GM18867 (cell line): ENCODE results near the gene HOXA2.

Source experiments
- ATAC-seq: cut with Tn5 transposase; IDR thresholded peaks from one replicate; pipeline ENCODE4 v1.9.1; 2021; ENCODE audit warnings: mild to moderate bottlenecking, moderate library complexity; ENCODE audit not compliant: unreplicated experiment

HOXA2 gene

DNA sequence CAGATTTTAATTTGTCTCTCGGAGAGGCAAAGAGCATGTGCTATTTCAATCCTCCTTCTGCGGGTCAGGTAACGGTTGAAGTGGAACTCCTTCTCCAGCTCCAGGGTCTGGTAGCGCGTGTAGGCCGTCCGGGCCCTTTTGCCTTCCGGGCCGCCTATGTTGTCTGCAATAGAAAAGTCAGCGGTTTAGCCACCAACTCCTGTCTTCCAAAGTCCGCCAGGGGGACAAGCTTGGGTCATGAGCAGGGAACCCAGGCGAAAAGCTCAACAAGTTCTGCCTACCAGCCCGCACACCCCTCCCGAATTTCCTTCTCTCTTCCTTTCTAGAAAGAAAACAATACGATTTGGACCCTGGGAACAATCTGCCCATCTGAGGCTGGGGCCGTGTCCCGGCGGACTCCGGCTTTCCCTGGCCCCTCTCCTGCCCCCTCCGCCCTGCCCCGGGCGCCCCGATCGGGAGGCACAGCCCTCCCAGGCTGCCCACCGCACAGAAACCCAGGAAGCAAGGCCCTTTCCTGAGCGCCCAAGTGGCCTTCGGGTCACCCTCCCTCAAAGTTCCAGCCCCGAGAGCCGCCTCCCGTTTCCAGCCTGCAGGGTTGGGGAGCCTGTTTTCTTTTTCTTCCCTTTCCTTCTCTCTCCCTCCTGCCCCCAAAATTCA is 39.6 kb upstream of the HOXA2 start:
- ATAC-seq = no peak

DNA sequence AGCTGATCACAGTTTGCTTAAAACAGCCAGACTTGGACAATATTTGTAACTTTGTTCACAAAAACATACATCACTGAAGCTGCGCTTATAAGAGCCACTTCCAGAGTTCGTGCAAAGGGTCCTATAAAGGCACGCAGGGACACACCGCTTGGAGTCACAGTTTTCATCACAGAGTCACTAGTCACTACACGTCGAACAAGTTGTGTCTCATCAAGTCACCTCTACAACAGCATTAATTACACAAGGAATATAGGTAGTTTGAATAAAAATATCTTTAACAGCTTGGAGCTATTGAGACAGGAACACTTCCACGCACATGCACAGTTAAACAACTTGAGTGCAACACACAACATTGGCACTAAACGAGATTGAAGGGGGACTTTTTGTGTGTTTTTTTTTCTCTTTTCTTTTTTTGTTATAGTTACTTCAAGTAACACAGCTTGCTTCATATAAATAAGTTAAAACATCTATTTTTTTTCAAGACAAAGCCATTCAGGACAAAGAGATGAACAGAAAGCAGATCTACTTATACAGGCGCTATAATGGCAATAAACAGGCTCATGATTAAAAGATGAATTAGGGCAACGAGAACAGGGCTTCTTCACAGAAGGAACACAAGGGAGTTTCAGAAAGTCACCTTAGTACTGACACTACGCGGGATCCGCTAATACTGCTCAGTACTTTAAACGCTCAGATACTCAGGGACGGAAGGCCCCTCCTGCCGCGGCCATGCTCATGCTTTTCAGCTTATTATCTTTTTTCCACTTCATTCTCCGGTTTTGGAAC is 38.8 kb upstream of the HOXA2 start:
- no peak for ATAC-seq

DNA sequence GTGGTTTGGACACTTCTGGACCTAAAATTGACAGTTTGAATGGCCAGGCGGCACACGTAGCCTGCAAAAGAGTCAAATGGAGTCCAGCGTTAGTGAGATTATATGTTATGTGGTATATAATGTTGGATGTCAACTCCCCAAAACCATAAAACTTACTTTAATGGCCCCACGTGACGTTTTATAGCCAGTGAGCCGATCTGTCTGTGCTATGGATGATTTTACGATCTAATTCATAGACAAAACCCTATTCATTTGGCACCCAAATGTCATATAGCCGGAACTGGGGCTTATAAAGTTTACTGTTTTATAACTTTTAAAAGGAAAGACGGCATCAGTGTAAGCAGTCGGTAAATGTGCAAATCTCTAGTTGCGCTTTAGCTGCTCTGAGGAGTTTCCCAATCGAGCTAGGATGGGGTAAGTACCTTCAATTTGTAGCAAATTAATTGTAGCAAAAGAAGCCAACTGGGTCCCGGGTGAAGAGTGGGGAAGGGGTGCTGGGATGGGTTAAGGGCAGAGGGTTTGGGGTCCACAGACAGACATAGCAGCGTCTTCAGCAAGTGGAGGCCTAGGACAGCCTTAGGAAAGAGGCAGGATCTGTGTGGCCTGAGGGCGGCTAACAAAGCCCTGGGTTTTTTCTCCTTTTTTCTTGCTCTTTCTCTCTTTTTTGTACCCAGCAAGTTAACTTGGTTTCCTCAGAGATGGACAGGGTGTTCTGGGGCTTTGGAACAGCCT is 37.8 kb upstream of the HOXA2 start:
- ATAC-seq = no peak

DNA sequence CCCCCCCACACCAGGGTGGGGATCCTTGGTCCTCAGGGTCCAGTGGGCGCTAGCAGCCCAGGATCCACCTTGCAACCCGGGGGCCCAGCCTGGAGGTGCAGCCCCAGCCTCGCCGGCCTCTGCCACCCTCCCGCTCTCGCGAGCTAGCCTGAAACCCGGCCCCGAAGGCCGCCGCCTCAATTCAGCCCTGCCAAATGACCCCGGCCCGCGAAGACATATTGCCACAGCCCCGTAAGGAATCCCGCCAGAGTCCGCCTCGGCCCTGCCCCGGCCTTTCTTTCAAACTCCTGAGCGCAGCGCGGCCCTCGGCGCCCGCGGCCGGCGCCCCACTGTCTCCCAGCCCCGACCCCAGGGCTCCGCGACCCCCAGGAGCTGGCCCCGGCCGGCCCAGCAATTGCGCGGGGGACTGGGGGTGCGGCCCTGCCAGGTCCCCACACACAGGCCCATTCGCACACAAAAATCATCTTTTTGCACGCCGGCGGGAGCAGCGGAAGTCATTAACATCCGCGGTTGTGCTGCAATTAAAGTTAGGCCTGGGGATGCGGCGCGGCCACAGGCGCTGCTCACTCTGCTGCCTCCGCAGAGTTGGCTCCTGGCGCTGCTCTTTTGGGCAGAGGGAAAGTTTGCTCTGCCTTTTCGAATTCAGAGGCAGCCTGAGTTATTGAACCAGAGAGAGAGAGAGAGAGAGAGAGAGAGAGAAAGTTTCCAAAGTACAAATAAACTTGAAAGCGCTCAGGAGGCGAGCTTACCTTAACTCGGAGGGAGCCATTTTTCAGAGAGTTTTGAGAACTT is 37.0 kb upstream of the HOXA2 start:
- ATAC-seq = no peak

DNA sequence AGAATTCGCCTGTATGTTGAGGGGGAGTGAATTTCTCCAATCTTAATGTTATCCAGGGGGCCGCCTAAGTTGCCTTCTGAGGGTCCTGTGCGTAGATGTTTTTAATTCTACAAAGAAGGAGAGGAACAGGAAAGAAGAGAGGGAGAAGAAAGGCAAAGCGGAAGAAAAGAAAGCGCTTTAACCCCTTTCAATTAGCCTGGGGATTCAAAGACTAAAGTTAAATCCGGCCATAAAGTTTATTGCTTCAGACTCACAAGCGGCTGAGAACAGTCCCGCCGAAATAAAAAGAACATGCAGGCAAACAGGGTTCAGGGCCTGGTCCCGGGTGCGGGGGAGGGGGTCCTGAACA is 36.5 kb upstream of the HOXA2 start:
- no peak for ATAC-seq

DNA sequence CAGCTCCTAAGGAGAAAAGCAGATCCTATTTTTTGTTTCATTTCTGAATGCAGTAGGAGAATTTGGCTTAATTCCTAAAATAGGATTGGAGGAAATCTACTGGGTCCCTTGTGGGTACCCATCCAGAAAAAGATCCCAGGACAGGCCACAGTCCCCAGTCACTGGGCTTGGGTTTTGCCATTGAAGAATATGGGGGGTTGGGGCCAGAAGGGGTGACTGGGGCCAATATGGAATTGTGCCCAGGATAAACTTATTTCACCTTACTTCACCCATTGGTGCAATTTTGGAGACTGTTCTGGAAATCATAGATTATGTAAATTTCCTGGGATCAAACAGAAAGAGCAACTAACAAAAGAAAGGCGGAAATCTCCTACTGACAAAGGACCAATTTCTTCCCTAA is 36.0 kb upstream of the HOXA2 start:
- ATAC-seq = no peak

DNA sequence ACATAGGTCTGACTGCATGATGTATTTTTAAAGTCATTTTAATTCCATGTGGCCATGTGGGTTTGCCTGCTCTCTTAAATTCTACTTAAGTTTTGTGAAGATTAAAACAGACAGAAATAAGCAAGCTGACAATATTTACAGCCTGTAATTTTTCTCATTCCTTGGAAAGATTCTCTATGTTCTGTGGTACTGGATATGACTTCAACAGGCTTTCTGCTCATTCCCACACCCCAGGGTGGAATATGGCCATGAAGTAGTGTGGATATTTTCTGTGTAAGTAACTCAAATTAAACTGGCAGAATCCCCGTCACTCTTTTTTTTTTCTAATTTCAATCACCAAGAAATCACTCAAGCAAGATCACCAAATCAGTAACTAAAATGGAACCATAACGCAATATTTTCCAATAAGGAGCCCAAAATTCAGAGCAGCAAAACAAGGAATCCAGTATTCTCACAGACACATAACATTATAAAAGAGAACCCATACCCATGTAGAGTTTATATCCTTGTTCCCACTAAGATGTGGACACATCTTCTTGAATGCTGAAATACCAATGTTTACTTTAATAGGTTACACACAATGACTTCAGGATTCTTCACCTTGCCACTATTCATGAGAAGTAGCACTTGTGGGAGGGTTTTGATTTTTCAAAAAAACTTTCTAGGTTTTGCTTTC is 35.3 kb upstream of the HOXA2 start:
- ATAC-seq = no peak

DNA sequence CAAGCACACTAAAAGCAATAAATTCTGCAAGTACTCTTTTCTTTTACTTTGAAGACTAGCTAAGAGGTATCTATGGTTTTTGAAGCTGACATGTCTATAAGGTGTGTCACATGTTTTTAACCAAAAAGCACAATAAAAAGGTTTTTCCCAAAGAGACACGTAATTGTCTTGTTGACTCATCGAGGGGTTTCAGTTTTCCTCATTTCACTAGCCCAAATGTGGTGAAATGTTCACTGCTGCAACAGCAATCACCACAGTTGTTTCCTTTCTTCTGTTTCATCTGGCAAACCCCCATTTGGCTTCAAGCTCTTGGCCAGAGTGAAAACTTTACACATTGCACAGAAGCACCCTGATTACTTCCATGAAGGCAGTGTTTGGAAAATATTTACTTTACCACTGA is 31.9 kb upstream of the HOXA2 start:
- no peak for ATAC-seq

DNA sequence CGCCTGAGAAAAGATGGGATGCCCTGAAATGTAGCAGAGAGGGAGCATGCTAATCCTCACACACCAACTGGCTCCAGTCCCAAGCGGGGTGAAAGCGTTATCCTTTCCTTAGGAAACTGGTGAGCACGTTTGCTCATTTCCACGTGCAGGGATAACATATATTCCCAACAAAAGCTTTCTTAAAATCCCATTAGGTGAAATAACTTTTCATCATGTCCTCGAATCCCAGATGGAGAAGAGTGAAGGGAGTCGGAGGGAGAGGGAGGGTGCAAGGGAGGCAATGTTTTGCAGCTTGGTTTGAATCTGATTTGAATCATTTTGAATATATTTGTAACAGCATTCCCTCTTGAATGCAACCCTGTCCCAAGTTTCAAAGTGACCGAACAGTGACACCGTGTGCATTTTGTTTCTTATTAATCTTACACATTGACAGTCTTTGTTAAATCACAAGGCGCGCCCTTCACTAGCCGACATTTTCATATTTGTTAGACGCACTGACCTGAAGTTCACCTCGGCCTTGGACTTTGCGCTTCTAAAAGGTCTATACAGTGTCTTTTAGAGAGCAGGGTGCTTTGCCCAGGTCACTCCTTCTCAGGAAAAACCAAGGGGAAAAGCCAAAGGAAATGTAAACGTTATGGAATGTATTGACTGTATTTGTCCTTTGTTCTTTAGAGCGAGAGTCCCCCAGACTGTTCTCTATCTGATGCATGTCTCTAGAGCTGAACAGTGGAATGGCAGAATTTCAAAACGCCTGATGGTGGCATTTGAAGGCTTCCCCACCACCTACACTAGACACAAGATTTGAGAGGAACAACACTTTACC is 31.1 kb upstream of the HOXA2 start:
- ATAC-seq = no peak

DNA sequence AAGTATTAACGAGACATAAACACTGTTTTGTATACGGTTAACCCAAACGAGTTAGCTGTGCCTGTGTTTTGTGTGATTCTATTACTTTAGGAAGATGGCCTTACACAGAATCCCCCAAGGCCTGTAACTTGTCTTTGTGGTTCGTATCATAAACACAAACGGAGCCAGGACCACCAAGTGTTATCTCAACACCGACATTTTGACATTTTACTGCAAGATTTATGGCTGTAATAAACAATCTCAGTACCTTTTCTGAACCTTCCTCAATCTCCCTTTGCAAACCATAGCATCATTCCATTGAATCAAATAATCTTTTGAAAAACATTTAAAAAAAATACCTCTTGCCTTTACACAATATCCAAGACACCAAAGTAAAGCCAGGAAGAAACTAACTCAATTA is 30.5 kb upstream of the HOXA2 start:
- ATAC-seq = no peak

DNA sequence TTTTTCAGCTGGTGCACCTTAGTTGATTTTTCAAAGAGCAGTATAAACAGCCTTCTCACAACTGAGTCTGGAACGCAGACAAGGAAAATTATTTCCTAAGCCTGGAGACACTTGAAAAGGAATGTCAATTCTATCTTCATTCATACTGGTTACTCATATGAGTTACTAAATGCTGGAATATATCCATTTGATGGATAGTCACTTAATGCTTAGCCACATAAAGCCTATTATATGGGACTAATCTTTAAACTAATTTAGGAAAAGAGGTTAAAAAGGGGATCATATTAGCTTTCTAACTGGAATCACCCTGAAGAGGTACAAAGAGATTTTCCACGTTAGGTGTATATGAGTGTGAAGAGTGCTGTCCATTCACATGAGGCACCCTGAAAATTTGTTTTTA is 29.7 kb upstream of the HOXA2 start:
- no peak for ATAC-seq

DNA sequence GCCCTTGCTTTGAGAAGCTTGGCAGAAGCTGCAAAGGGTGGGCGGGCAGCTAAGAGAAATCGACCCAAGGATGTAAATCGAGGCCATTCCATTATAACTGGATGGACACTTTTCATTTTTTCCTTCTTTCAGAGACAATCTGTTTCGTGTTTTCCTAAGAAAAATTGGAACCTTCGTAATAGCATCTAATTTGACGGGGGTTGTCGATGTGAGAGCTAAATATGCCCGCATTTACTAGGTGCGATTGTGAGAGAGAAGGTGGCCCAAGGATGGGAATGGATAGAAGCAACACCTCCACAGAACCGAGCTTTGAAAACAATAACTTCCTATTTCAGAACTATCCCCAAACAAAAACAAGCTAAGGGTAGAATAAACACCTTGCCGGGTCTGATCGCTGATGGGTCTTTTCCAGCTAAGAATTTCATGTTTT is 28.9 kb upstream of the HOXA2 start:
- ATAC-seq = no peak

DNA sequence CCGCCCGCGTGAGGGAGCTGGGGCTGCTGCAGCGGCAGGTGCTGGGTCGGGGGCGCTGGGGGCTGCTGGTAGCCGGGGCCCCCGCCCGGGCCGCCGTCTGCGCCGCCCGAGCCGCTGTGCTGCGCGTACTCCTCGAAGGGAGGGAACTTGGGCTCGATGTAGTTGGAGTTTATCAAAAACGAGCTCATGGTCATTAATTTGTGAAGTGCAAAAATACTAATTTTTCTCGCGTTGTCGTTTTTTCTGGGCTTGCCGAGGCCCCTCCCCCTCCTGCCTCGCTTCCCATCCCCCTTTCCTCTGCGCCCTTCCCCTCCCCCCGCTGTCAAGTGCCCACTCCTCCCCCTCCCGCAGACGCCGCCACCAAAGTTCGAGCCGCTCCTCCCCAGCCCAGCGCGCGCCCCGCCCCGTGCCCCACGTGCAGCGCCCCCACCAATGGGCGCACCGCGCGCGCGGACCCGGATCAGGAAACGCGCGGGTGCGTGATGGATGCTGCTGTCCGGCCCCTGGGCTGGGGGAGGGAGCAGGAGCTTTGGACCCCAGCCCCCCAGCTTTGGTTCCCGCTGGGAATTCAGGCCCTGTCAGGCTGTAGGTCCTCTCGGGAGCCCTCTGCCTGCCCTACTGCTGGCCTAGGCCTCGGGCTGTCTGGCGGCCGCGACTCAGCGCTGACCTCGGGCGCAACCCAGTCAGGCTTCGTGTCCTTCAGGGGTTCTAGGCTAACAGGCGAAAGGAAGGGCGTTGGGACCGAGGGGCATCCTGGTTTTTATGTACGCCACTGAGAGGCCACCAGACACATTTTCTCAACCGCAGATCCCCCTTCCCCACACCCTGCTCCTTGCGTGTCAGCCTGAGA is 28.3 kb upstream of the HOXA2 start, which contains the start of gene HOXA4:
Gene HOXA4, minus strand, starts transcription at position 218 of the 850 bp plus-strand sequence. Its CDS starts 24 bp downstream, at position 194.
- ATAC-seq = no peak

DNA sequence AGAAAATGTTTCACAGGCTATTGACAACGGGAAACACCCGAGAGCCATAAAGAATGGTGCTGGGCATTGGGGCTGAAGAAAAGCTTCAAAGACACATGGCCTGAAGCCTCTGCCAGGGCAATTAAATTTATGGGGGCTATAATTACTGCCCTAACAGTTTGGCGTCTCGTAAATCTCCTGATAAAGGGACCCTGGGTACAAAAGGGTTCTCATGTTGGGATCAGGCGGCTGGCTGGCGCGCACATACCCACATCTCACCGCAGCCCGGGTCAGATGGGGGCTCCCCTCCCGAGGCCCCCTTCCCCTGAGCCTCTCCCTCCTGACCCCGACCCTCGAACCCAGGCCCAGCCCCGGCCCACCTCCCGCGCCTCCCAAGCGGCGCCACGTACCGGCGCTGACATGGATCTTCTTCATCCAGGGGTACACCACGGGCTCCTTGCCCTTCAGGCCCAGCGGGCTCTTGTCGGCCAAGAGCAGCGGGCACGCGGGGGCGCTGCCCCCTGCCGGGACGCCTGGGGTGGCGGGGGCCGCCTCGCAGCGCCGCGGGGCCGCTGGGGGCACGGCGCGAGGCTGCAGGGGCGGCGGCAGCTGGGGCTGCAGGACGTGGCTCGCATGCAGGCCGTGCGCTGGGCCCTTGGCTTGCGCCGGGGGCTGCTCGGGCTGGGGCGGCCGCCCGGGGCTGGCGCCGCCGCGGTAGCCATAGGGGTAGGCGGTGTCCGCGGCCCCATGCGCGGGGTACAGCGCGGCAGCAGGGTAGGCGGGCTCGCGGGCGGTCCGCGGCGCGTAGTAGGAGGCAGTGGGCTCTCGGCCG is 27.5 kb upstream of the HOXA2 start:
- no peak for ATAC-seq

DNA sequence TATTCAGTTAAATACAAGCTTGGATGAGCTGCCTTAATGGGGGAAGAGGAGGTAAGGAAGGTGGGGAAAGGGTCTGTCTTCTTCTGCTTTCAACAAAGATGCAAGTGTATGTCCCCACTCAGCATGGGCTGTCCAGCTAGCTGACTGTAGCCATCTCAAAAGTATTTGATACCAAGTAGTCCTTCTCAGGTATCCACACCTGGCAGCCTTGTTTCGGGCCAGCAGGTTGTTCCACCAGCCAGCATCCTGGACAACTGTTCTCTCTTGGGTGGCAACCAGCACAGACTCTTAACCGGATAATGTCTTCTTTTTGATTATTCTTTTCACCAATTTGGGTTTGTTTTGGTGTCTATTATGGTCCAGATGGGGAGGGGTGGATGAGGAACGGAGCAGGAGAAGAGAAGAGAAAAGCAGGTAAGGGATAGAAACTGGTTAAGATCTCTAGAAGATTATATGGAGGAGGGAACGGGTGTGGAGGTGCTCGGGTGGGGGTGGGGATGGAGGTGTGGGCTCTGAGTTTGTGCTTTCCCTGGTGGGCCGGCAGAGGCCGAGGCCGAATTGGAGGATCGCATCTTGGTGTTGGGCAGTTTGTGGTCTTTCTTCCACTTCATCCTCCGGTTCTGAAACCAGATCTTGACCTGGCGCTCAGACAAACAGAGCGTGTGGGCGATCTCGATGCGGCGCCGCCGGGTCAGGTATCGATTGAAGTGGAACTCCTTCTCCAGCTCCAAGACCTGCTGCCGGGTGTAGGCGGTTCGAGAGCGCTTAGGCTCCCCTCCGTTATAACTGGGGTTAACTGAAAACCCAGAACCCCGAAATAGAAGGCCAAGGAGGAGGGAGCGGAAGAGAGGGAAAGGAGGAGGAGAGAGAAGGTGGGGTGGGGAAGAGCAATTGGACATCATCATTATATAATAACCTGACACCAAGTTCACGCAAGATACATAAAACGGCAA is 26.6 kb upstream of the HOXA2 start:
- no peak for ATAC-seq

DNA sequence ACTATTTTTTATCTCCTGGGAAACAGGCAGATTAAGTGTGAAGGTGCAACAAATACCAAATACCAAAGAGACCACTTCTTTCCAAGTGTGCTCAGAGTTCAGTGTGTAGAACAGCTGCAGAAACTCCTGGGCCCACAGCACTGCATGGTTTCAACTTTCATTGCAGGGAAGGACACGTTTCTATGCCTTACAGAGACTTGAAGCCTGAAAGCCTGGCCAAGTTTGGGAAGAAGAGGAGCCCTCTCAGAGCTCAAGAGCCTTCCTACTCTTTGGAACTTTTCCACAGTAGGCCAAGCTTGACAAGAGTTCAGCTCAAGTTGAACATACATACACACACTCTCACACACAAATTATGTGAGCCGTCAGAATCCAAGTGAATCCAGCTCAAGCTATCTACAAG is 25.6 kb upstream of the HOXA2 start:
- no peak for ATAC-seq
